Nephron progenitor cell (in vitro differentiated cells): Measurements from ENCODE around the gene SORCS2.
A peak's percentile ranks its signal among the peaks of the same experiment; 100 is the strongest.

Source experiments
- DNase-seq: peaks from one replicate; pipeline ENCODE4 v3.0.0; 2021
- H3K27ac Mint-ChIP-seq: 2 replicates; pipeline ENCODE4 v1.8.0; 2021; ENCODE audit warnings: mild to moderate bottlenecking, moderate library complexity, mixed read lengths
- H3K27me3 Mint-ChIP-seq: 2 replicates; pipeline ENCODE4 v1.8.0; 2021; ENCODE audit warnings: mild to moderate bottlenecking, low read depth, mixed read lengths; ENCODE audit not compliant: poor library complexity
- H3K36me3 Mint-ChIP-seq: 2 replicates; pipeline ENCODE4 v1.8.0; 2021; ENCODE audit warnings: low read depth, mixed read lengths
- H3K4me1 Mint-ChIP-seq: 2 replicates; pipeline ENCODE4 v1.8.0; 2021; ENCODE audit warnings: mixed read lengths
- H3K4me3 Mint-ChIP-seq: 2 replicates; pipeline ENCODE4 v1.8.0; 2021; ENCODE audit warnings: mild to moderate bottlenecking, moderate library complexity, mixed read lengths
- H3K9me3 Mint-ChIP-seq: 2 replicates; pipeline ENCODE4 v1.8.0; 2021; ENCODE audit warnings: mild to moderate bottlenecking, moderate library complexity, mixed read lengths
- CTCF ChIP-seq: fragments of 200-600 bp; sonication (generic); IDR thresholded peaks from 2 replicates; pipeline ENCODE4 v1.5.0; 2021; ENCODE audit warnings: antibody characterized with exemption

SORCS2 gene

GRCh38 chr4:7168106-7168505, 24.2 kb upstream of the SORCS2 start:
- H3K36me3 Mint-ChIP-seq, result peaks cover 8% of the 10 kb centered on the region
- peaks cover 67% of the 10 kb centered on the region for H3K4me1 Mint-ChIP-seq
- H3K4me3 Mint-ChIP-seq, result no peak overlapping the region
- no peak for DNase-seq
- peaks cover 4% of the 10 kb centered on the region for H3K27me3 Mint-ChIP-seq
- peaks cover 12% of the 10 kb centered on the region for H3K9me3 Mint-ChIP-seq
- H3K27ac Mint-ChIP-seq, result peak overlapping the region; percentile 43
- TF ChIP-seq CTCF, result no peak

DNA sequence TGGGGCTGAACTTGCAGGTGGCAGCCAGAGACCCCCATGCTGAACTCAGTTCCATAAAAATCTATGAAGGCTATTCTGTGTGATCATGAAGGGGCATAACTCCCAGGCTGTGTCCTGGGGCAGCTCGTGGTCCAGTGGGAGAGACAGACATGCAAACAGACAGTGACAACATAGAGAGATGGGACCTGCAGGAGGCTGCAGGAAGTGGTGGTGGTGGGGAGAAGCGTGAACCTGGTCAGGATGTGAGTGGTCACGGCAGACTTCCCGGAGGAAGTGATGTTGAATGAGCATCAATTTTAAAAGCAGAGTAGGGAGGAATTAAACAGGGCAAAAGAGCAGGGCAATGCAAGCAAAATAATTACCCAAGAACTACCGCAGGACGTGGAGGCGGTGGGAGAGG, 23.2 kb upstream of the SORCS2 start:
- Mint-ChIP-seq H3K9me3 (peaks cover 13% of the 10 kb centered on the region), H3K4me3 (peak overlapping the region; percentile 6), H3K36me3 (peaks cover 8% of the 10 kb centered on the region), H3K27me3 (no peaks in the 10 kb centered on the region), H3K27ac (no peak overlapping the region), H3K4me1 (peaks cover 65% of the 10 kb centered on the region)
- no peak for DNase-seq
- no peak for TF ChIP-seq CTCF

- H3K27me3 Mint-ChIP-seq, result no peaks in the 10 kb centered on the region
- H3K9me3 Mint-ChIP-seq, result peaks cover 13% of the 10 kb centered on the region
- no peak for TF ChIP-seq CTCF
- H3K27ac Mint-ChIP-seq, result peak overlapping the region; percentile 58
- H3K36me3 Mint-ChIP-seq, result peaks cover 8% of the 10 kb centered on the region
- no peak overlapping the region for H3K4me3 Mint-ChIP-seq
- DNase-seq, result no peak
- peaks cover 65% of the 10 kb centered on the region for H3K4me1 Mint-ChIP-seq
These were observed 22.3 kb upstream of the SORCS2 start for GRCh38 chr4:7170012-7170411.

- Mint-ChIP-seq H3K4me1 (peaks cover 63% of the 10 kb centered on the region), H3K9me3 (peaks cover 13% of the 10 kb centered on the region), H3K27me3 (peaks cover 4% of the 10 kb centered on the region), H3K27ac (peak overlapping the region; percentile 83), H3K36me3 (peaks cover 8% of the 10 kb centered on the region), H3K4me3 (no peak overlapping the region)
- no peak for DNase-seq
- no peak for TF ChIP-seq CTCF
These were observed 21.0 kb upstream of the SORCS2 start for GRCh38 chr4:7171191-7171900.

GRCh38 chr4:7172508-7172907, 19.8 kb upstream of the SORCS2 start:
- TF ChIP-seq CTCF, result no peak
- peak overlapping the region; percentile 61 for H3K27ac Mint-ChIP-seq
- peaks cover 12% of the 10 kb centered on the region for H3K27me3 Mint-ChIP-seq
- H3K4me3 Mint-ChIP-seq, result no peak overlapping the region
- DNase-seq, result no peak
- peaks cover 51% of the 10 kb centered on the region for H3K4me1 Mint-ChIP-seq
- H3K36me3 Mint-ChIP-seq, result peaks cover 8% of the 10 kb centered on the region
- peaks cover 13% of the 10 kb centered on the region for H3K9me3 Mint-ChIP-seq

GRCh38 chr4:7172946-7173345, 19.4 kb upstream of the SORCS2 start:
- Mint-ChIP-seq H3K36me3 (peaks cover 8% of the 10 kb centered on the region), H3K27ac (peak overlapping the region; percentile 61), H3K4me3 (no peak overlapping the region), H3K4me1 (peaks cover 47% of the 10 kb centered on the region), H3K9me3 (peaks cover 13% of the 10 kb centered on the region), H3K27me3 (peaks cover 12% of the 10 kb centered on the region)
- no peak for DNase-seq
- no peak for TF ChIP-seq CTCF
